Central memory CD8-positive, alpha-beta T cell (primary cell): Measurements from ENCODE around the gene ARHGEF39.
A peak's percentile ranks its signal among the peaks of the same experiment; 100 is the strongest.
"Not testable (repeated sequence)": the region's sequence is repeated elsewhere in the genome, so short reads cannot be mapped to it uniquely, and the experiment has no call there.

Experiments used
- ATAC-seq: fragments of 150-1000 bp; cut with Tn5 transposase; replicated peaks from 2 replicates; pipeline ENCODE4 v1.10.0; 2022; ENCODE audit warnings: mild to moderate bottlenecking, moderate FRiP score, moderate number of reproducible peaks; ENCODE audit not compliant: poor library complexity, severe bottlenecking; ENCODE audit errors: extremely low read depth
- DNase-seq, 2 donors: peaks; one replicate each; pipeline ENCODE4 v3.0.0; 2021; ENCODE audit warnings: low spot score in 2 of 2
- H3K27ac Mint-ChIP-seq: one replicate; pipeline ENCODE4 v1.8.0; 2022; ENCODE audit warnings: low read depth, mild to moderate bottlenecking, moderate library complexity, mixed read lengths
- H3K27me3 Mint-ChIP-seq: one replicate; pipeline ENCODE4 v1.8.0; 2022; ENCODE audit warnings: mixed read lengths
- H3K36me3 Mint-ChIP-seq: one replicate; pipeline ENCODE4 v1.8.0; 2022; ENCODE audit warnings: mild to moderate bottlenecking, moderate library complexity, mixed read lengths; ENCODE audit not compliant: insufficient read depth
- H3K4me1 Mint-ChIP-seq: one replicate; pipeline ENCODE4 v1.8.0; 2022; ENCODE audit warnings: mixed read lengths
- H3K4me3 Mint-ChIP-seq: one replicate; pipeline ENCODE4 v1.8.0; 2022; ENCODE audit warnings: mild to moderate bottlenecking, moderate library complexity, mixed read lengths
- H3K9me3 Mint-ChIP-seq: one replicate; pipeline ENCODE4 v1.8.0; 2022; ENCODE audit warnings: mixed read lengths

ARHGEF39 gene

GRCh38 chr9:35636877-35637246 lies 28.1 kb downstream of the ARHGEF39 start:
- H3K4me1 Mint-ChIP-seq, result peaks cover 55% of the 10 kb centered on the region

GRCh38 chr9:35636135-35636876 lies 28.7 kb downstream of the ARHGEF39 start:
- H3K27me3 Mint-ChIP-seq, result no peaks in the 10 kb centered on the region
- H3K27ac Mint-ChIP-seq, result peak overlapping the region; percentile 76
- no peaks in the 10 kb centered on the region for H3K9me3 Mint-ChIP-seq
- DNase-seq (no peak), ATAC-seq (no peak)
- peaks cover 2% of the 10 kb centered on the region for H3K36me3 Mint-ChIP-seq
- H3K4me1 Mint-ChIP-seq, result peaks cover 55% of the 10 kb centered on the region
- H3K4me3 Mint-ChIP-seq, result no peak overlapping the region

More at GRCh38 chr9:35636877-35637246, 28.1 kb downstream of the ARHGEF39 start:
- Mint-ChIP-seq H3K4me3 (peak overlapping the region; percentile 65), H3K27ac (peak overlapping the region; percentile 76)
- H3K9me3 Mint-ChIP-seq, H3K36me3 Mint-ChIP-seq, DNase-seq, H3K27me3 Mint-ChIP-seq, ATAC-seq: not testable (repeated sequence)

- peaks cover 2% of the 10 kb centered on the region for H3K36me3 Mint-ChIP-seq
- no peak for ATAC-seq
- H3K4me3 Mint-ChIP-seq, result no peak overlapping the region
- DNase-seq, result no peak
- H3K4me1 Mint-ChIP-seq, result peaks cover 55% of the 10 kb centered on the region
- H3K27ac Mint-ChIP-seq, result peak overlapping the region; percentile 76
- H3K27me3 Mint-ChIP-seq, result no peaks in the 10 kb centered on the region
- no peaks in the 10 kb centered on the region for H3K9me3 Mint-ChIP-seq
These were observed 29.3 kb downstream of the ARHGEF39 start for GRCh38 chr9:35635730-35636129.

GRCh38 chr9:35629597-35629996 lies 35.4 kb downstream of the ARHGEF39 start:
- DNase-seq, result no peak
- Mint-ChIP-seq H3K9me3 (no peaks in the 10 kb centered on the region), H3K27ac (no peak overlapping the region), H3K4me1 (peaks cover 2% of the 10 kb centered on the region), H3K4me3 (no peak overlapping the region), H3K36me3 (peaks cover 2% of the 10 kb centered on the region), H3K27me3 (no peaks in the 10 kb centered on the region)
- ATAC-seq, result no peak

GRCh38 chr9:35628389-35628991 lies 36.5 kb downstream of the ARHGEF39 start:
- H3K4me1 Mint-ChIP-seq, result no peaks in the 10 kb centered on the region
- H3K36me3 Mint-ChIP-seq, result peaks cover under 1% of the 10 kb centered on the region
- H3K4me3 Mint-ChIP-seq, result no peak overlapping the region
- DNase-seq, result no peak
- H3K27me3 Mint-ChIP-seq, result no peaks in the 10 kb centered on the region
- H3K9me3 Mint-ChIP-seq, result no peaks in the 10 kb centered on the region
- H3K27ac Mint-ChIP-seq, result no peak overlapping the region
- ATAC-seq, result no peak

GRCh38 chr9:35627575-35627974 lies 37.4 kb downstream of the ARHGEF39 start:
- Mint-ChIP-seq H3K36me3 (no peaks in the 10 kb centered on the region), H3K4me1 (no peaks in the 10 kb centered on the region), H3K4me3 (no peak overlapping the region), H3K9me3 (no peaks in the 10 kb centered on the region), H3K27me3 (no peaks in the 10 kb centered on the region), H3K27ac (no peak overlapping the region)
- DNase-seq (no peak), ATAC-seq (no peak)

GRCh38 chr9:35619800-35620158 lies 45.2 kb downstream of the ARHGEF39 start:
- peak overlapping the region; percentile 86 for H3K4me3 Mint-ChIP-seq
- no peaks in the 10 kb centered on the region for H3K27me3 Mint-ChIP-seq
- H3K9me3 Mint-ChIP-seq, result no peaks in the 10 kb centered on the region
- H3K27ac Mint-ChIP-seq, result peak overlapping the region; percentile 96
- ATAC-seq (peak; percentile 19), DNase-seq (no peak)
- peaks cover 5% of the 10 kb centered on the region for H3K36me3 Mint-ChIP-seq
- peaks cover 42% of the 10 kb centered on the region for H3K4me1 Mint-ChIP-seq

GRCh38 chr9:35618854-35619799 lies 45.9 kb downstream of the ARHGEF39 start:
- peaks cover 5% of the 10 kb centered on the region for H3K36me3 Mint-ChIP-seq
- no peaks in the 10 kb centered on the region for H3K27me3 Mint-ChIP-seq
- peaks cover 42% of the 10 kb centered on the region for H3K4me1 Mint-ChIP-seq
- no peaks in the 10 kb centered on the region for H3K9me3 Mint-ChIP-seq
- DNase-seq (peak in 1 of 2 donors; percentile 53), ATAC-seq (peak; percentile 72)
- peak overlapping the region; percentile 96 for H3K27ac Mint-ChIP-seq
- H3K4me3 Mint-ChIP-seq, result peak overlapping the region; percentile 86

- no peak for ATAC-seq
- H3K36me3 Mint-ChIP-seq, result peaks cover 6% of the 10 kb centered on the region
- H3K9me3 Mint-ChIP-seq, result no peaks in the 10 kb centered on the region
- H3K4me3 Mint-ChIP-seq, result peak within 1 kb of the TSS; percentile 86
- H3K27me3 Mint-ChIP-seq, result no peaks in the 10 kb centered on the region
- H3K27ac Mint-ChIP-seq, result peak within 1 kb of the TSS; percentile 96
- DNase-seq, result no peak
- H3K4me1 Mint-ChIP-seq, result peaks cover 42% of the 10 kb centered on the region
These were observed 46.7 kb downstream of the ARHGEF39 start, which contains the start of gene CD72 for GRCh38 chr9:35618325-35618727. Gene CD72, minus strand, starts transcription at chr9:35618413. Its CDS starts 110 bp downstream, at chr9:35618303.

GRCh38 chr9:35617548-35617947 lies 47.4 kb downstream of the ARHGEF39 start:
- Mint-ChIP-seq H3K36me3 (peaks cover 7% of the 10 kb centered on the region), H3K9me3 (no peaks in the 10 kb centered on the region), H3K27me3 (no peaks in the 10 kb centered on the region), H3K27ac (peak overlapping the region; percentile 96), H3K4me1 (peaks cover 42% of the 10 kb centered on the region), H3K4me3 (peak overlapping the region; percentile 86)
- ATAC-seq (no peak), DNase-seq (no peak)

- H3K4me1 Mint-ChIP-seq, result peaks cover 42% of the 10 kb centered on the region
- H3K27me3 Mint-ChIP-seq, result no peaks in the 10 kb centered on the region
- peaks cover 7% of the 10 kb centered on the region for H3K36me3 Mint-ChIP-seq
- peak; percentile 63 for ATAC-seq
- peak overlapping the region; percentile 86 for H3K4me3 Mint-ChIP-seq
- no peaks in the 10 kb centered on the region for H3K9me3 Mint-ChIP-seq
- DNase-seq, result peak; percentile 39 to 62
- H3K27ac Mint-ChIP-seq, result peak overlapping the region; percentile 96
These were observed 48.1 kb downstream of the ARHGEF39 start for GRCh38 chr9:35616681-35617459.
